Activated CD4-positive, alpha-beta T cell treated with anti-CD3 and anti-CD28 coated beads for 48 hours (primary cell): ENCODE results near the gene NPHP1.
A peak's percentile ranks its signal among the peaks of the same experiment; 100 is the strongest.
"Not testable (repeated sequence)": the region's sequence is repeated elsewhere in the genome, so short reads cannot be mapped to it uniquely, and the experiment has no call there.

ENCODE experiments used
- DNase-seq: peaks from one replicate; pipeline ENCODE4 v3.0.0-alpha.2; 2020

Gene NPHP1

DNA sequence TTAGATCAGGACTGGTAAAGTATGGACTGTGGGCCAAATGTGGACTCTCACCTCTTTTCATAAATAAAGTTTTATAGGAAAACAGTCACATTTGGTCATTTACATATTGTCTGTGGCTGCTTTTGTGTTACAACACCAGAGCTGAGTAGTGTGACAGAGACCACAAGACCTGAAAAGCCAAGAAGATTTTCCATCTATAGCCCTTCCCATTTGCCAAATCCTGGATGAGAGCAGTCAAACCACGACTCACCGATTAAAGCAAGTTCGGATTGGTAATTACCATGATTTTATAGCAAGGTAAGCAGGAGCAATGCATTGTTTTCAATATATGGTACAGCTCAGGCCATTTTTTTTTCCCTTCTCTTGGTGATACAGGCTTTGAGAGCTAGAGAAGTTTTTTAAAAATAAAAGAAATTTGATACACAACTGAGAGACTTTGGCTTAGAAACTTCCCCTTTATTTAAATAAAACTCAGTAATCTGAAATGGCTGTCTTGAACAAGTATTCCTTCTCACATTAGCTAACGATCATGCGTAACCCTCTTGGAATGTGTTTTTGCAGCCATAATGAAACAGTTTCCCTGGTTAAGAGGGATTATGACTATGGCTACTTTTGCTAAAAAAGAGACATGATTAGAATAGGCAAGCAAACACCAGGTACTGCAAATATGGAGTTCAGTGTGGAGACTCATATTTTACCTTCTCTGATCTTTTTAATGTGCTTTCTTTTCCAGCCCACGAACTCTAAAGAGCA, 79.7 kb downstream of the NPHP1 start:
- no peak for DNase-seq

- DNase-seq, result no peak
Observed at GRCh38 chr2:110124038-110124825, 80.6 kb downstream of the NPHP1 start.

DNA sequence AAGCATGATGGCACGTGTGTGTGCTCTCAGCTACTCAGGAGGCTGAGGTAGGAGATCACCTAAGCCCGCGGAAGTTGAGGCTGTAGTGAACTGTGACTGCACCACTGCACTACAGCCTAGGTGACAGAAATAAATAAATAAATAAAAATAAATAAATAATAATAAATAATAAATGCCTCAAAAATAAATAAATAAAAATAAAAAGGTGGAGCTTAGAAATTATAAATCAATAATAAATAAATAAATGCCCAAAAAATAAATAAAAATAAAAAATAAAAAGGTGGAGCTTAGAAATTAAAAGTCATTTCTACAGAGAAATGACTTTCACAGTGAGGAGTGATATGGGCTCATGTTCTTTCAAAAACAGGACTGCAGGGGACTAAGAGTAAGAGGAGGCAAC, 83.2 kb downstream of the NPHP1 start:
- no peak for DNase-seq

DNA sequence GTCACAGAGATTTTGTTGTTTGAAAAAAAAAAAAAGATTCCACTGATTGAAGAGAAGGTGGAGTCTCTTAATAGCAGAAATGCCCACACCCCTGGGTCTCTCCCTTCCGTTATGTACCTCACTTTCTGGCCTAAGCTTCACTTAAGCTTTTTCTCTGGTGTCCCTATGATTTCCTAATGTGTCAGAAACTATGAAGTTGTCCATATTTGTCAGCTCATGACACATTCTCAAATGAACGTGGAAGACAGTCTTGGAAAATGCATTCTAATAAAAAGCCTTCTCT, 83.8 kb downstream of the NPHP1 start:
- no peak for DNase-seq

DNA sequence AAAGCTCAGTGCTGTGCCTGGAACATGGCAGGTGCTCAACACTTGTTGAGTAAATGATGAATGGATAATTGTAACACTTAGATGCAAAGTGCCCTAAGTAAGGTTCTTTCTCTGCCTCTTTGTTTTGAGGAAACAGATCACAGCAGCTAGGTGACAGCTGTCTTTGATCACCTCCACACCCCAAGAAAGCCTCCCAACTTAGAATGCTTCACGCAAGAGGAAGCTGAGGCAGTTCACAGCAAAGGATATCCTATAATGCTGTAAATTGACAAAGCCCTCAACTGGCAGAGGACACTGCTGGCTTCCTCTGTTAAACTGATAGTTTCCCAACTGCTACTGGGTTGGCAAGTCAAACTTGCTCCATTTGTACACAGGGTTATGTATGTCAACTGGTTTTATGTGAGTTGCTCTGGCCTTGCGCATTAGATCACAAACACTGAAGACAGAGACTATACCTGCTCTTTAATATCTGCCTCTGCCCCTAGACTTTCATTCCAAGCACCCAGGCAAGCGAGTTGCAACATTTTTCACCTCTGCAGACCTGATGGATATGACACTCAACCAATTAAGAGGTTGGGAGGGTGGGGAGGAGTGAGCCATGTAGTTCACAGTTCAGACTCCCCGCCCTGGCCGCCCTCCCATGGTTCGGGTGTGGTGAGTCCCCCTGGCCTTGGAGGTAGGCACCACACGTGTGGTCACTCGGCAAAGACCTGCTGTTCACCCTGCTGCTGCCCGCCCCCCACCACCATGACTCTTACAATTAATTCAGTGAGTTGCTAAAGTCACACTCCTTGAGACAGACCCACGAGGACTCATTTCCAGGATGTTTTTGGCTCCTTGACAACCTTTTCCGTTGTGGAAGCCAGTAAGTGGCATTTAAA, 84.4 kb downstream of the NPHP1 start:
- no peak for DNase-seq

- DNase-seq, result peak; percentile 19
Observed at GRCh38 chr2:110116033-110116710, 88.6 kb downstream of the NPHP1 start.

DNA sequence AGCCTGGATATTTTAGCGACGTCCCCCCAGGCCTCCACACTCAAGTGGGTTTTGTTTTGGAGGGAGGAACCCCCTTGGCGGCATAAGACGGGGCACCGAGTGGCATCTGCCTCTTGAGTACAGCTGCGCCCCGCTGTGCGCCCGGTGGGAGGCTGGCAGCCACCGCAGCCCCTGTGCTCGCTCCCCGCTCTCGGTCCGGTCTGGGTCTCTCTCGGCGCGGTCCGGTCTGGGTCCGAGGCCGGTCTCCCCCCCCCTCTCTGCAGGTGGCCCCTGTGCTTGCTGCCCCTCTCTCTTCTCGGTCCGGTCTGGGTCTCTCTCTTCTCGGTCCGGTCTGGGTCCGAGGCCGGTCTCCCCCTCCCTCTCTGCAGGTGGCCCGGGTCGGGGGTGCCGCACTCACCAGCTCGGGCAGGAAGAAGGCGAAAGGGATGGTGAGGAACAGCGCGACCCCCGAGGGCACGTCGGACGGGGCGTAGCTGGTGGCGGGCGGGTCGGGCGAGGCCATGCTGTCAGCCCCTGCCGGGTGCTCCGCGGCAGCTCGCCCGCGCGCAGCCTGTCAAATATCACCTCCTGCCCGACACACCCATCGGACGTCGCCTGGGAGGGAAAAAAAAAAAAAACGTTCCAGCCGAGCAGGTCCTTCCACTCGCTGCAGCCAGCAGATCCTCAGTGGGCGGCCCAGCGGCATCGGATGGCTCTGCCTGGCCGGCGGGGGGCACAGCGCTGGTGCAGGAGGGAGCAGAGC, 89.4 kb downstream of the NPHP1 start, which contains the start of gene MALL:
Gene MALL, minus strand, starts transcription at position 532 of the 742 bp plus-strand sequence. Its CDS starts 30 bp downstream, at position 502.
- DNase-seq, result no peak

GRCh38 chr2:110114831-110115255, 90.0 kb downstream of the NPHP1 start:
- DNase-seq, result no peak

DNA sequence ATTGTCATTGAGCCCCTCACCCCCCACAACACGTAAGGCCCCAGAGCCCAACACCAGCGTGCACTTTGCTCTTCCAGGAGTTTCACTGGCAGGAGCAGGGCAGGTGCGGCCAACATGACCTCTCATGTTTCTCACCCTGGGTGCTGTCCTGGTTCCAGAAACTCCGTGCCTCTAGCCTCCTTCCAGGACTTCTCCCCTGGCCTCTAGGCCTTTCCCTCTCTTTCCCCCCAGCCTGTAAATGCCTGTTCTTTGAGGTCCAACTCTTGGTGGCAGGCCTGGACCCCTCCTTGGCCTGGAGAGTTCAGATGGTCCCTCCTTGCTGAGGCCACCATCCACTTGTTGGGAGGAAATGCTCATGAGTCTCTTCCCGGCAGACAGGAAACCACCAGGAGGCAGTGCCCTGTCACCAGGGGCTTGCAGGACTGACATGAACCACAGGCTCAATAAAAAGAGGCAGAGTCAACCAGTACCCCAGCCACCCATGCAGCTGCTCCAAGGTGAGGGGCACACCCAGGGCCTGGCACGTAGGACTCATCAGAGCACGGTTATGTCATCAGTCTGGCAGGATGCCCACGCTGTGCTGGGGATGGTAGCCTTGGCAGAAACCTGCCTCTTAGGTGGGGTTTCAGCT, 90.7 kb downstream of the NPHP1 start:
- DNase-seq, result peak; percentile 27

DNA sequence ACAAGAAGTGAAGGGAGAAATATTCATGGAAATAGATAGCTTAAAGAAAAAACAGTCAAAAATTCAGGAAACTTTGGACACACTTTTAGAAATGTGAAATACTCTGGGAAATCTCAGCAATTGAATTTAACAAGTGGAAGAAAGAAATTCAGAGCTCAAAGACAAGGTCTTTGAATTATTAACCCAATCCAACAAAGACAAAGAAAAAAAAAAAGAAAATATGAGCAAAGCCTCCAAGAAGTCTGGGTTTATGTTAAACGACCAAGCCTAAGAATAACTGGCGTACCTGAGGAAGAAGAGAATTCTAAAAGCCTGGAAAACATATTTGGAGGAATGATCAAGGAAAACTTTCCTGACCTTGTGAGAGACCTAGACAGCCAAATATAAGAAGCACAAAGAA, 96.5 kb downstream of the NPHP1 start:
- DNase-seq, result not testable (repeated sequence)

DNA sequence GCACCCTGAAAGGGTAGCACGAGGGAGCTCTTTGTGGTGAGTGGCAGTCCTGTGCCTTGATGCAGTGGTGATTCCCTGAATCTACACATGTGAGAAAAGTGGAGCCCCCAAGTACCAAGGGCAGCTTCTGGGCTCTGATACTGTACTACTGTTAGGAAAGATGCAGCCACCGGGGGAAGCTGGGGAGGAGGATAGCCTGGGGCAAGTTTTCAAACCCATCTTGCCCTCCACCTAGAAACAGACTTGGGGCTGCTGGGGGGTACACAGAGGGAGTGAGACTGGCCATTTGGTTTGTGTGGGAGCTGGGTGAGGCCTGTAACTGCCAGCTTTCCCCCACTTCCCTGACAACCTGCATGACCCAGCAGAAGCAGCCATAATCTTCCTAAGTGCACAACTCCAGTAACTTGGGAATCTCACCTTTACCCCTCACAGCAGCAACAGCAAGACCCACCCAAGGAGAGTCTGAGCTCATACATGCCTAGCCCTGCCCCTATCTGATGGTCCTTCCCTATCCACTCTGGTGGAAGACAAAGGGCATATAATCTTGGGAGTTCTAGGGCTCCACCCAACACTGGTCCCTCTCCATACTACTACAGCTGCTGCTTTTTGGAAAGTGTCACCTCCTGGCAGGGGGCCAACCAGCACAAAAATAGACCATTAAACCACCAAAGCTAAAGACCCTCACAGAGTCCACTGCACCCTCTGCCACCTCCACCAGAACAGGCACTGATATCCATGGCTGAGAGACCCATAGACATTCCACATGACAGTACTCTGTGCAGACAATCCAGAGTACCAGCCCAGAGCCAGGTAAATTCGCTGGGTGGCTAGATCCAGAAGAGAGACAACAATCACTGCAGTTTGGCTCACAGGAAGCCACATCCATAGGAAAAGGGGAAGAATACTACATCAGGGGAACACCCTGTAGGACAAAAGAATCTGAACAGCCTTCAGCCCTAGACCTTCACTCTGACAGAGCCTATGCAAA, 97.4 kb downstream of the NPHP1 start:
- no peak for DNase-seq

- no peak for DNase-seq
Observed at GRCh38 chr2:110106642-110107041, 98.2 kb downstream of the NPHP1 start.

DNA sequence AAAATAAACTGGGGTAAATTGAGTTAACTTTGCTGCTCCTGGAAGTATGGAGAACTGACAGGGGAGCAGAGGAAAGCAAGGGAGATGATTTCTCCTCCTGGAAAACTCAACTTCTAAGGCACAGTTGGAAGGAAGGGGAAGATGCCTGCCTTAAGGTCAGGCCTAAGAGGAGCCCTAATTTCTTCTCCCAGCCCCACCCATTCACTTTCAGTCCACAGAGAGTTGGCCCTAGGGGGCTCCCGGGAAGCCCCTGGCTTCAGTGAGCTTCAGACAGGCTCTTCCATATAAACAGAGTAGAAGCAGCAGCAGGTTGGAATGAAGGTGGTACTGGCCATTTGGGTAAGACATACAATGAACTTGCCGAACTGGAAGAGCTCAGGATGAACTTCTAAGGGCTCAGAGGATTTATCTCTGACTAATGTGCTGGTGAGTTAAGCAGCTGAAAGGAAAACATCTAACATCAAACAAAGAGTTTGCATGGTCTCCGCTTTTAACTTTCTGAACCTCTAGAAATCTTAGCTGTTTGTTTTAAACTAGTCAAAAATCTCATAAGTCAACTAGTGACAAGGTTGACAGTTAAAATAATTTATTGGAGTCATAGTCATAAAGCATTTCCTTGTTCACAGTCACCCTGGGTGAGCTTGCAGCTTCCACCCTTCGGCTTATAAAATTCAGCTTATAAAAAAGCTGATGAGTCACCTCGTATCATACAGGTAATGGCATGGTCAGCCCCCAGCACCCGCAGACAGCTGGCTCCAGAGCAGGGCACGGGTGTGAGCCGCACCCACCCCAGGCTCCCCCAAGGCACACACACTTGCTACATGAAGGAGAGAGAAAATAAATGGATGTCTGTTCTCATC, 99.0 kb downstream of the NPHP1 start:
- DNase-seq, result peak; percentile 32

DNA sequence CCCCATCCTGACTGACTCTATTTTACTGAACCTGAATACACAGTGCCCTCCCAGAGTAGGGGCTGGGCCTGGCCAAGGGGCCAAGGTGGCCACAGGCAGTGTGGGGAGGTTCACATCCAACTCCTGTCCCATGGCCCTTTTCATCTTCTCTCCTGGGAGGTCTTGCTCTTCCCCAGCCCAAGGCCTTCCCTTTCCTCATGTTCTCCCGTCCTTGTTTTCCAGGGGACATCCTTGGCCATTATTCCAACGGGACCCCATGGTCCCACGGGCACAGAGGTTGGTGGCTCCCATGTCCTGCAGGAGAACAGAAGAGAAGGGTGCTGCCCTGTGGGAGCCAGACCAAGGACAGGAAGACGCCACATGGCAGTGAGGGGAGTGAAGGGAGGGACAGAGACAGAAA, 99.6 kb downstream of the NPHP1 start:
- DNase-seq, result no peak

DNA sequence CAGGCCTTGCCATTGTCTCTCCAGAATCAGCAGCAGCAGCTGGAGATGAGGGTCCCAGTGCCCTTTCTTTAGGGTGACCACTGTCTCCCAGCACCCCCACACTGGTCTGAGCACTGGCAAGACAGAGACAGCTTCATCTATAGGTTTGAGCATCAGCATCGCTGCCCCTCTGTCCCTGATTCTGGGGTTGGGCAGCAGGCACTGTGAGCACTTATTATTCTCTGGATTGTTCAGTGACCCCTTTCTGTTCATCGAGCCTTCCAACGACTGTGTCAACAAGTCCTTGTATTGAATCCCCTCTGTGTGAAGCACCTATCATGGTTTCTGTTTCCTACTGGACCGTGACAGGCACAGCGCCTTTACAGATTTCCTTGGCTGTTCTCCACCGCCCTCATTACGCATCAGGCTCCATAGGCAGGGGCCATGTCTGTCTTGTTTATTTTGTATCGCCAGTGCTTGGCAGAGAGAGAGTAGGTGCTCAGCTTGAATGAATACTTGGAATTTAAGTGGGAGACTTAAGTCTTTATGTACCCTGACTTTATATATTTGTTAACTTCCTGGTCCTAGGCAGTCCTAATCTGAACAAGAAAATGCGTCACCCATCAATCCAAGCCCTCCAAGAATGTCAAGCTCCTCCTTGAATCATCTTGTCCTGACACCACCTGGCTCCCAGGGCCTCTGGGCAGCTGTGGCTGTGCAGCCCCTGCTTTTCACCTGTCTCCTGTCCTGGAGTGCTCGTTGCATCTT, 100.6 kb downstream of the NPHP1 start:
- DNase-seq, result no peak

GRCh38 chr2:110103061-110103961, 101.5 kb downstream of the NPHP1 start:
- no peak for DNase-seq
